ENCODE results near the gene SUPT3H. TPM values are rescaled to one million over a fixed set of nuclear protein-coding genes. Genes with fewer than 3 reads are reported as not detected.

Gene SUPT3H
- total and polyA plus RNA-seq, 2 of the 13 experiments (the other 11 are each of a cell fraction or from before 2014, with no cell fraction given): 11.9 to 36.1 TPM

DNA sequence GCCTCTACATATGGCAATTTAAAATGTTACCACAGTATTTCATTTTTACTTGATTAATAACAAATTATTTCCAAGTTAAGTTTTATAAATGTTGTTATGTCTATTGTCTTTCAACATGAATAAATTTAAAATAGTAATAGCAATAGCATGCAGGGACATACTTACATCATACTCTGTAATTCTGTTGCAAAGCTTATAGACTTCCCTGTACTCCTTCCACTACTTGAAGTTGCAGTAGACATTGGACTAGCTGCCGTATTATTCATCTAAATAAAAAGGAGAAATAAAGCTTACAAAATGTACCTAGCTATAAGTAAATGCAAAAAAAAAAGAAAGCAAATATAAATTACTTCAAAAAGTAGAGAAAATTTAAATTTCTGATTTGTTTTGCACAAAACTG is 12.7 kb downstream of the SUPT3H start (continued):
- TF ChIP-seq, protein P1, sequence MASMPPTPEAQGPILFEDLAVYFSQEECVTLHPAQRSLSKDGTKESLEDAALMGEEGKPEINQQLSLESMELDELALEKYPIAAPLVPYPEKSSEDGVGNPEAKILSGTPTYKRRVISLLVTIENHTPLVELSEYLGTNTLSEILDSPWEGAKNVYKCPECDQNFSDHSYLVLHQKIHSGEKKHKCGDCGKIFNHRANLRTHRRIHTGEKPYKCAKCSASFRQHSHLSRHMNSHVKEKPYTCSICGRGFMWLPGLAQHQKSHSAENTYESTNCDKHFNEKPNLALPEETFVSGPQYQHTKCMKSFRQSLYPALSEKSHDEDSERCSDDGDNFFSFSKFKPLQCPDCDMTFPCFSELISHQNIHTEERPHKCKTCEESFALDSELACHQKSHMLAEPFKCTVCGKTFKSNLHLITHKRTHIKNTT (CRISPR knock-in tag; IDR thresholded peaks at IDR 0.05): no peak
- TF ChIP-seq NFIB (CRISPR knock-in tag; IDR thresholded peaks at IDR 0.05; ENCODE audit: borderline replicate concordance): no peak
- TF ChIP-seq ZNF775 (CRISPR knock-in tag; IDR thresholded peaks at IDR 0.05; ENCODE audit: borderline replicate concordance): no peak
- no peak for TF ChIP-seq ZNF232 (CRISPR knock-in tag; IDR thresholded peaks at IDR 0.05; ENCODE audit: borderline replicate concordance)

DNA sequence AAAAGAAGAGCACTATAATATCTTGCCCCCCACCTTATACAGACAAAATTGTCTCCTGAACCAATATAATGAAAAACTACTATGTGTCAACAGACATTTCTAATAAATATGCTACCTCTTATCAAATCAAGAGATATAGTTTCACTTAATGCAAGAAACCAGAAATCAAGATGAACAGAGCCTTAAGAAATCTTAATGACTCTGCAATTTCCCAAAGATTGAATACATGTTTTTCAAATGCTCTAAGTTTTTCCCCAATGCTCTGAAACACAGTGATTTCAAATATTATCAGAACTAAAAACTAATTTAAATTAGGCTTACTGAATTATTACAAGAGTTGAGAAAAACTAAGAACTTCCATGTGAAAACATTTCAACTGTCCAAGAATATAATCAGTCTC is 13.3 kb downstream of the SUPT3H start:
- CTCF ChIA-PET (ENCODE audit: low intra/inter-chr PET ratio, low total read pairs): no interaction called here
- DNase-seq (ENCODE audit: low spot score) (no peak), FAIRE-seq (no peak), ATAC-seq (no peak)
- Histone ChIP-seq H3K27ac (ENCODE audit: extremely low read length, insufficient read depth, low read length) (no peak overlapping the region), H3K9ac (ENCODE audit: insufficient read depth, low read depth, low read length) (no peak overlapping the region), H3K4me1 (ENCODE audit: insufficient read depth, low read length) (peaks cover 8% of the 10 kb centered on the region; the same call in 1 of the 2 replicates), H3K36me3 (replicated peaks in 1 of 2; ENCODE audit: control insufficient read depth in 1 of 2, insufficient read depth in 2 of 2, low read length in 2 of 2) (peaks cover 0 to 5% of the 10 kb centered on the region in 2 experiments; a peak in 1 of 5 replicates), H3K4me2 (ENCODE audit: low read depth, low read length) (no peak overlapping the region), H3K27me3 (ENCODE audit: control insufficient read depth in 1 of 2, insufficient read depth in 2 of 2, low read length in 2 of 2) (no peaks in the 10 kb centered on the region), H3K4me3 (replicated peaks in 1 of 3; ENCODE audit: insufficient read depth in 1 of 3, low read depth in 2 of 3, low read length in 3 of 3) (no peak overlapping the region), H3K79me2 (ENCODE audit: insufficient read depth, low read length) (peaks cover 3% of the 10 kb centered on the region), H2AFZ (ENCODE audit: low read length) (no peak overlapping the region), H3K9me3 (ENCODE audit: low read length) (no peaks in the 10 kb centered on the region), H4K20me1 (ENCODE audit: insufficient read depth, low read length) (no peaks in the 10 kb centered on the region)
- intact Hi-C loops (cut with micrococcal nuclease; ENCODE audit: unreplicated experiment): no loop called here
- in situ Hi-C loops (cut with HindIII; ENCODE audit: extremely low pct_ligation_motif_present, low pct_unique_long_range_greater_than_20kb): no loop called here
- TF ChIP-seq MAFK (conservative IDR thresholded peaks at IDR 0.05 in 1 of 2, IDR thresholded peaks at IDR 0.05 in 1 of 2; ENCODE audit: low read length in 2 of 2): 0 out of 4 replicates have a peak, but pooled peaks of 1 of the 2 experiments have one; percentile 20
- TF ChIP-seq ZNF652 (CRISPR knock-in tag; IDR thresholded peaks at IDR 0.05; ENCODE audit: borderline replicate concordance, low read depth): no peak
- TF ChIP-seq SRF (IDR thresholded peaks at IDR 0.05; ENCODE audit: low read depth, low read length): no peak
- no peak for TF ChIP-seq ZNF232 (CRISPR knock-in tag; IDR thresholded peaks at IDR 0.05; ENCODE audit: borderline replicate concordance)
- no TSS peak for BruUV-seq (replicated peaks)
- POLR2A ChIA-PET: interaction anchor here (1.1 kb wide), 1 partner anchor 12 kb away, joined by 3 read pairs; no protein-coding TSS in a partner anchor

All from HepG2 (cell line).